Neuron (in vitro differentiated cells): ENCODE data around the gene CD6.
"Not testable (repeated sequence)": the region's sequence is repeated elsewhere in the genome, so short reads cannot be mapped to it uniquely, and the experiment has no call there.

ENCODE experiments used
- H2AFZ ChIP-seq: one replicate; pipeline ENCODE4 v1.6.1; 2013; ENCODE audit warnings: low read depth, mild to moderate bottlenecking, inconsistent platforms, low read length, moderate library complexity
- H3K27me3 ChIP-seq: one replicate; pipeline ENCODE4 v1.6.1; 2013; ENCODE audit warnings: low read length; ENCODE audit not compliant: insufficient read depth
- H3K36me3 ChIP-seq: one replicate; pipeline ENCODE4 v1.6.1; 2013; ENCODE audit warnings: low read length; ENCODE audit not compliant: insufficient read depth
- H3K4me1 ChIP-seq: one replicate; pipeline ENCODE4 v1.6.1; 2013; ENCODE audit warnings: low read length; ENCODE audit not compliant: insufficient read depth
- H3K4me3 ChIP-seq: 2 replicates; pipeline ENCODE4 v1.5.1; 2013; ENCODE audit warnings: mild to moderate bottlenecking, low read length, moderate library complexity
- H3K9me3 ChIP-seq: one replicate; pipeline ENCODE4 v1.6.1; 2013; ENCODE audit warnings: low read length

Gene CD6

DNA sequence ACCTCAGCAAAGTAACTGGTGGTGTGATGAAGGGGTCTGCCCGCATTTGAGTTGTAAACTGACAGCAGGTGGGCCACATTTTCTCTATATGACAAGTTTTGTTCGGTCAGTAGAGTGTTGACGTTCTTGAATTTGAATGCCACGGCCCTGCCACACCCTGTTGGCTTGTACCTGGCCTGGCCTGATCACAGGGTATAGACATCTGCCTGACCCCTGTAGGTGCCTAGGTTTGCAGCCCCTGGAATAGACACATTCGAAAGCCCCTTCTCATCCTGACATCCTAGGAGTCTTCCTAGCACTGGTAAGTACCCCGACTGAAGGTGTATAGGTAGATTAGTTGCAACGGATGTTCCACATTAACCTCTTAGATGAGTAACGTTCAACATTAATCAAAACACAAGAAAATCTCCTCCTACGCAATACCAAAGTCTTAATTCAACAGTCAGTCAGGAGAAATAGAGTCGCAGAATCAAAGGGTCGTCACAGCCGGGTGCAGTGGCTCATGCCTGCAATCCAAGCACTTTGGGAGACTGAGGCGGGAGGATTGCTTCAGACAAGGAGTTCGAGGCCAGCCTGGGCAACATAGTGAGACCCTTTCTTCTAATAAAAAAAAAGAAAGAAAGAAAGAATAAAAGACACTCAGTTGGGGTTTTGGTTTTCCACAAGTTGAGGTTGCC, 87.2 kb downstream of the CD6 start:
- H3K27me3 ChIP-seq: no peaks in the 10 kb centered on the region
- H3K9me3 ChIP-seq: no peaks in the 10 kb centered on the region
- no peaks in the 10 kb centered on the region for H3K4me1 ChIP-seq
- no peaks in the 10 kb centered on the region for H3K36me3 ChIP-seq
- H2AFZ ChIP-seq: no peak overlapping the region
- no peak overlapping the region for H3K4me3 ChIP-seq

DNA sequence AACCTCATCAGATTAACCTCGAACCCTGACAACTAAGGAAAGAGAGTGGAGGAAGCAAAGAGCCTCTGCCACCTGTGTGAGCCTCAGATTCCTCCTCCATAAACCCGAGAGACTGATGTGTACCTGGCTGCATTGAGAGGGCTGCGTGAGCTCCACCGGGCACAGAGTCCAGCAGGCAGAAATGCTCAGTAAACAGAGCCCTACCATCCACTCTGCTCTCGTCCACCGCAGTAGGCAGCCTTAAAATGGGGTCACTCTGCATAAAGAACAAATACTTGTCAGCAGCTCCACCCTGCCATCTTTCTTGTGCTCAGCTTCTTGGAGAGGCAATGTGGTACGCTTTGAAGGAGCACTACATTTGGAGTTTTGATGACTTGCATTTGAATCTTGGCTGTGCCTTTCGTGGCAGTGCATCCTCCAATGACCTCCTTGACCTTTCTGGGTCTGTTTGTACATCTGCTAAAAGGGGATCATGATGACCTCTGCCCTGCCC, 87.8 kb downstream of the CD6 start:
- Histone ChIP-seq H2AFZ (no peak overlapping the region), H3K36me3 (no peaks in the 10 kb centered on the region), H3K4me3 (no peak overlapping the region), H3K9me3 (no peaks in the 10 kb centered on the region), H3K27me3 (no peaks in the 10 kb centered on the region), H3K4me1 (no peaks in the 10 kb centered on the region)

DNA sequence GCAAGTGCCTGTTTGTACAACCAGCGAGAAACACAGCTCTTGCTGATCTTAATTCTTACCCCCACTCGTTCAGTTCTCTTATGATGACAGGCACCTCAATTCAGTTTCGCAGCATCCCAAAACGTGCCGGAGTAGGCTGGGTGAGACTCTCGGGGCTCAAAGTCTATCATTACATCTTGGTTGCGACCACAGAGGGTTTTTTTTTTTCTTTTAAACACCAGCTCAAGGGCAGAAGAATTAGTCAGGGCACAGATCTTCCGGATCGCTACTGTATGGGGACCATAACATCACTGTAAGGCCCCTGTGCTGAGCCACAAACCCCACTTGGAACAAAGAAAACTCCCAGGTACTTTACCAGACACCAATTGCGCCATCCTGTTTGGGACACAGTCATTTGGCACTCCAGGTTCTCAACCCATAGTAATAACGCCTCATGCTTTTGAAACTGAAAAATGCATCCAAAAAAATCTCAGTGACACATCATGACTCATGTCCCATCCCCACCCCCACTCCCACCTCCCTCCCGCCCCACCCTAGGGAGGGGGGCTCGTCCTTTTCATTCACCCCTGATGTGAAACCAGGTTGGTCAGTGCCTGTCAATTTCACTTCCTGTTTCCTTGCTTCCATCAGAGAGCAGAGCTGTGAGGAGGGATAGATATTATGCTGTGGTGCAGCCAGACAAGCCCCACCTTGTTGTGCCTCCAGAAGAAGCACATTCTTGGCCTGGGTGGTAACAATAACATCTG, 89.8 kb downstream of the CD6 start:
- H3K4me1 ChIP-seq: no peaks in the 10 kb centered on the region
- no peak overlapping the region for H2AFZ ChIP-seq
- H3K4me3 ChIP-seq: no peak overlapping the region

DNA sequence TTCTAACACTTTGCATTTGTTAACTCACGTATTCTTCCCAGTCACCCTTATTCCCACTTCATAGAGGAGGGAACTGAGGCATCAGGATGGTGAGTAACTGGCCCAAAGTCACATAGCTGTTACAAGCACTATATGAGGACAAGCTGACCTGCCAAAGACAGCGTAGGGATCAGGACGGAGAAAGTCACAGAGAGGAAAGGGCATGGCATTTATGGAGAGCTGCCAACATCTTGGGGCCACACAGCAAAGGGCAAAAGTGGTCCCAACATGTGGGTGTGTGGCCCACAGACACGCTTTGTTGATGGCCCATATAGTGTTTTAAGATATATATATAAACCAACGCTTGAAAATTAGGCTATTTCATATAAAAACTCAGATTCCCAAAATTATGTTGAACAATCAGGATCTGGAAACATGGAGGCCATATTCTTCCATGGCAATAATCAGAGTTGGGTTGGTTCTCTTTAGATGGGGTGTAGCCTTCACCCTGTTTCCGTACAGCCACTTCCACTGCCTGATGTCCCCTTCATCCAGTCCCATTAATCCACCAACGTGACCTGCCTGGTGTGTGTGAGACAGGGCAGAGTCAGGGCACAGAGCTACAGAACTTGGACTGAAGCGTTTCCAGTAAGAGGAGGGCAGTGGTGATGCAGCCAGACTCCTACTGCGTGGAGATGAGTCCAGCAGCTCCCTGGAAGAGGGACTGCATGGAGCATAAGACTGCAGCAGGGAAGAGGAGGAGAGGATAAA, 90.9 kb downstream of the CD6 start:
- H2AFZ ChIP-seq: no peak overlapping the region
- H3K4me1 ChIP-seq: no peaks in the 10 kb centered on the region
- no peak overlapping the region for H3K4me3 ChIP-seq
- H3K27me3 ChIP-seq: no peaks in the 10 kb centered on the region
- no peaks in the 10 kb centered on the region for H3K9me3 ChIP-seq
- H3K36me3 ChIP-seq: no peaks in the 10 kb centered on the region

More for the DNA sequence above, 89.8 kb downstream of the CD6 start:
- Histone ChIP-seq H3K27me3 (no peaks in the 10 kb centered on the region), H3K9me3 (no peaks in the 10 kb centered on the region), H3K36me3 (no peaks in the 10 kb centered on the region)

DNA sequence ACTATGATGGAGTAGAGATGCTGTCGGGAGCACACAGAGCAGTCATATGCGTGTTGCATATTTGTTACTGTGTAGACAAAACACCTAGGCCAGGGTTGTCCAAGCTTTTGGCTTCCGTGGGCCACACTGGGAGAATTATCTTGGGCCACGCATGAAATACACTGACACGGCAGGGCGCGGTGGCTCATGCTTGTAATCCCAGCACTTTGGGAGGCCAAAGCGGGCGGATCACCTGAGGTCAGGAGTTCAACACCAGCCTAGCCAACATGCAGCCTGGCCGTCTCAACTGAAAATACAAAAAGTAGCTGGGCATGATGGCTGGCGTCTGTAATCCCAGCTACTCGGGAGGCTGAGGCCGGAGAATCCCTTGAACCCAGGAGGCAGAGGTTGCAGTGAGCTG, 93.8 kb downstream of the CD6 start:
- not testable (repeated sequence) for H3K27me3 ChIP-seq, H3K4me3 ChIP-seq, H3K9me3 ChIP-seq, H3K36me3 ChIP-seq, H3K4me1 ChIP-seq, H2AFZ ChIP-seq

DNA sequence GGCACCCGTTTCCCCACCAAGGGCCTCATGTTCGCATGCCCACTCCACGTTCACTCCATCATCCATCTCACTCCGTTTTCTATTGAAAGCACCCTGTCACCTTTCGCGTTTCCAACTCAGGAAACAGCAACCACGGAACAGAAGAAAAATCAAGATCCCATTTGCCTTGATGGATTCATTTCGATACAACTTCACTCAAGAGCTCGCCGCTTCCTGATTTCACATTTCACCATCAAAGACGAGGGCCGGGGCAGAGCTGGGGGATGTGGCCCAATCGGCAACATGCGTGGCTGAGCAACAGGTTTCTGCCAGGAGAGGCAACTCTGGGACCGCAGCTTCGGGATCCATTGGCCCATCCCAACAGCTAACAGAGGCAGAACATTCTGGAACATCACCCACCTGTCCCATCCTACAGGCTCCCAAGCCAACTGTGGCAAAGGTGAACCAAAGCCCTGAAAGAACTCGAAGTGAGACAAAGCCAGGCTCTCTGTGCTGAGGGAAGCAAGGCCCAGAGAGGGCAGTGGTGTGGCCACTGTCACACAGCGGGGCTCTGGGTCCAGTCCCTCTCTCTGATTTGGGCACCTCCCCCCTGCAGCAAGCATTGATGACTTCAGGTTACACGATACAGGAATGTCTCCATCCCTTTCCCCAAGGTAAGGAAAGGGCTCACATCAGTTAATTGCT, 94.6 kb downstream of the CD6 start:
- Histone ChIP-seq H3K36me3 (no peaks in the 10 kb centered on the region), H2AFZ (no peak overlapping the region), H3K9me3 (no peaks in the 10 kb centered on the region), H3K27me3 (no peaks in the 10 kb centered on the region), H3K4me3 (no peak overlapping the region), H3K4me1 (no peaks in the 10 kb centered on the region)

DNA sequence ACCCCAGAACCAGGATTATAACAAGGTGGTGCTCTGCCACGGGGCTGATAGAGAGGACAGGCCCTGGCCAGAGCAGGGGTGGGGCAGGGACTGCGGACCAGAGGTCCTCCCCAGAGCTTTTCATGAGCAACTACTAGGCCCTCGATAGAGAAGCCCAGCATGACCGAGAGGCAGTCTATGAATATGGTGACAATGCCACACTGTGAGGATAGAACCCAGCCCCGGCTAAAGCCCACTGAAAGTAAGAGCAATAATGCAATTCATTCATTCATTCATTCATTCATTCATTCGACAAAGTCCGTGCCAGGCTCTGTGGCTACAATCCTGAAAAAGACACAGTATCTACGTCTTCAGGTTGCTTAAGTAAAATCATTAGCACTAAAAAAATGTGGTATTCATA, 95.2 kb downstream of the CD6 start:
- Histone ChIP-seq H3K4me3 (no peak overlapping the region), H3K9me3 (no peaks in the 10 kb centered on the region), H3K4me1 (peaks cover 5% of the 10 kb centered on the region), H3K27me3 (no peaks in the 10 kb centered on the region), H2AFZ (no peak overlapping the region), H3K36me3 (no peaks in the 10 kb centered on the region)

DNA sequence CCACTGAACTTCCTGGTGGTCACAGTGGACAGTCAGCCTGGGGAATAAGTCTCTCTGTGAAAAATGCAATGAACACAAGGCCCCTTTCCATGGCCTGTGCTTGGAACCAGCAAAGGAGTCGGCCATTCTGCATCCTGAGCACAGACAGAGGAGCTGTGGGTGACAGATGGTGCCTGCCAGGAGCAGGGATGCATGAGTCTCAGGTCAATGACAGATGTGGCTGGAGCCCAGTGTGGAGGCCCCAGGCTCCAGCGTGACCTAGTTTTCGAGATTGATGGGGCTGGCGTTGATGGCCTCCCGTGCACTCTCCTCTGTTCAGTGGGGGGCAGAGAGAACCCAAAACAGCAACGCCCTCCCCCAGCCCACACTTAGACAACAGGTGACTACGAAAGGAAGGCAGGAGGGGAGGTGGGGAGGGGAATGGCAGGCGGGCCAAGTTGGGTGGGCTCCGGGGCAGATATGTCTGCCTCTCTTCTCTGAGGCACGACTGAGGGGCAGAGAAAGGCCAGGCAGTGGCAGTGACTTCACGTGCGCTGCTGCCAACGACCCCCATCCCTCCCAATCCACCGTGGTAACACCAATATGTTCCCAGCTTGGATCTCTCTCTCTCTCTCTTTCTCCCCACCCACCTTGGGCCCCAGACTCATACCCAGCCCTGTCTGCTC, 96.4 kb downstream of the CD6 start:
- Histone ChIP-seq H3K4me1 (peaks cover 14% of the 10 kb centered on the region), H3K9me3 (no peaks in the 10 kb centered on the region), H3K4me3 (no peak overlapping the region), H3K36me3 (no peaks in the 10 kb centered on the region), H2AFZ (no peak overlapping the region), H3K27me3 (no peaks in the 10 kb centered on the region)

DNA sequence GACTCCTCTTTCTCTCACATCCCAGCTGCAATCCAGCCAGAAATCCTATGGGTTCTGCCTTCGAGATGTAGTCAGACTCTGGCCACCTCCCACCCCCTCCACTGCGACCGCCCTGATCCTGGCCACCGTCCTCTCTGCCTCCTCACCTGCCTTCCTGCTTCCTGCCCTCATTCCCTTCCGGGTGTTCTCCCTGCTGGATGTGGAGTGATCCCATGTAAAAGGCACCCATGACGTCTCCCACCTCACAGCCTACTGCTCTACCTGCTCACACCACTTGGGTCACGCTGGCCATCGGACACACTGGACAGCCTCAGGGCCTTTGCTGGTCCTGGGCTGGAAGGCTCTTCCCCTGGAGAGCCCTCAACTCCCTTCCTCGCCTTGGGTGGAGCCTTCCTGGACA, 97.1 kb downstream of the CD6 start:
- Histone ChIP-seq H3K36me3 (no peaks in the 10 kb centered on the region), H3K27me3 (no peaks in the 10 kb centered on the region), H3K9me3 (no peaks in the 10 kb centered on the region), H2AFZ (no peak overlapping the region), H3K4me1 (peaks cover 14% of the 10 kb centered on the region), H3K4me3 (no peak overlapping the region)

DNA sequence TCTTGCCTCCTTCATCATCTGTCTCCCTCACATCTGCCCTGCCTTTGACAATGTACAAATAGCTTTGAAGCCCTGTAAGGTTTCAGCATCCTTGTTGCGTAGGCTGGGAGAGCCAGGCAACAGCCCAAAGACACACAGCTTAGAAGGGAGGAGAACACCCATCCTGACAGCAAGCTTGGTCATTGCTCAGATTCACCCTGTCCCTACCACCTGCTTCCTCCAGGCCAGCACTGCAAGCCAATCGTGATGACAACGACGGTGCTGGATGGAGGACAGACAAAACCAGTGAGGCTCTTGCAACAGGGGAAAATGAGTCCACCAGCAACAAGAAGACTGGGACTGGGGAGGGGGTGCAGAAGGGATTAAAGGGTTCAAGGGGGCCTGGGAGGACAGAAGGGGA, 97.9 kb downstream of the CD6 start:
- no peaks in the 10 kb centered on the region for H3K27me3 ChIP-seq
- H3K9me3 ChIP-seq: no peaks in the 10 kb centered on the region
- no peak overlapping the region for H3K4me3 ChIP-seq
- H3K4me1 ChIP-seq: peaks cover 14% of the 10 kb centered on the region
- no peaks in the 10 kb centered on the region for H3K36me3 ChIP-seq
- H2AFZ ChIP-seq: no peak overlapping the region
